Right ventricle myocardium superior (tissue), 1 donor: Measurements from ENCODE around the gene TAS2R38. TPM values are rescaled to one million over a fixed set of nuclear protein-coding genes. Genes with fewer than 3 reads are reported as not detected.
A peak's percentile ranks its signal among the peaks of the same experiment; 100 is the strongest.

Experiments
- ATAC-seq: fragments of 200-7000 bp; cut with Tn5 transposase; one replicate; pipeline ENCODE4 v1.9.1; 2020; ENCODE audit warnings: mild to moderate bottlenecking; ENCODE audit not compliant: poor library complexity
- DNase-seq: peaks from one replicate; pipeline ENCODE4 v3.0.0-alpha.2; 2020
- intact Hi-C: fragments of 100-400 bp; cut with DNase I; formaldehyde crosslinking; loops from one replicate; pipeline ENCODE4 v1.11.2; 2022
- total RNA-seq: library from RNA; stranded (reverse); fragmentation: NEBNext Ultra II Directional; extraction: Animal tissue kit (Norgen Biotek cat#: 25700); gene quantifications from one replicate; pipeline ENCODE4 v1.2.1, GENCODE V29; 2021
- donor health status: DM: no; HTN: yes; CAD: no; lungs with severe emphysema.

The TAS2R38 gene
- total RNA-seq, 1 donor from 2014 or later: not detected

DNA sequence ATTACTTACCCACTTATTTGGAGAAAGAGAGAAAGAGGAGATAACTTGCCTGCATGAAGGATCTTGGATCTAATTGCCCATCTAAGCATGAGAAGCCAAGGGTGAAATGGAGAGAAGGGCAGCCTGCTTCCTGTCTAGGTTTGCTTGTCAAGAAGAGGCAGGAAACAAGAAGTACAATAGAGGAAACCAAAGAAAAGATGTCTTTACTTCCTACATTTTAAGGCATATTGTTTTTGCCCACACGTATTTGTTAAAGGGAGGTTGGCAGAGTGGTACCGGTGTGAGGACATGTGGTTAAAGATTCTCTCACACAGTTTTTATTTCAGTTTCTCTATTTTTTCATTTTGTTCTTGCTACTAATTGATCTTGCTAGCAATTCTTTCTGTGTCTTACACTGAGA is 6.0 kb upstream of the TAS2R38 start:
- intact Hi-C loops: no loop called here
- ATAC-seq: no peak
- DNase-seq: no peak

DNA sequence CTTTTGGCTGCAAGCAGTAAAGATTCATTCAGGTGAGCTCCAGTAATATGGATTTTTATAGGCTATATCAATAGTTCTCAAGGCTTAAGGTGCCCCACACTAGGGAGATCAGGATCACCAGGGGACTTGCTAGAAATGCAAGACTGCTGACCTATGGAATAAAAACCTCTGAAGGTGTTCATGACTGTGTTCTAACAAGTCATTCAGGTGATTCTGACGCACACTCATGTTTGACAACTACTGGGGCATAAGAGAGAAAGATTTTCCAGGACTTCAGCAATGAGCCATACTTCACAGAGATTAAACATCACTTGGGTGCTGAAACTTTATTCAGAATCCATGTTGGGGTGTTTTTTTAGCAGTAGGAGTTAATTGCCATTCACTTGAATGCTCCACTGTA is 4.8 kb upstream of the TAS2R38 start:
- no peak for ATAC-seq
- no peak for DNase-seq
- intact Hi-C loops: no loop called here

DNA sequence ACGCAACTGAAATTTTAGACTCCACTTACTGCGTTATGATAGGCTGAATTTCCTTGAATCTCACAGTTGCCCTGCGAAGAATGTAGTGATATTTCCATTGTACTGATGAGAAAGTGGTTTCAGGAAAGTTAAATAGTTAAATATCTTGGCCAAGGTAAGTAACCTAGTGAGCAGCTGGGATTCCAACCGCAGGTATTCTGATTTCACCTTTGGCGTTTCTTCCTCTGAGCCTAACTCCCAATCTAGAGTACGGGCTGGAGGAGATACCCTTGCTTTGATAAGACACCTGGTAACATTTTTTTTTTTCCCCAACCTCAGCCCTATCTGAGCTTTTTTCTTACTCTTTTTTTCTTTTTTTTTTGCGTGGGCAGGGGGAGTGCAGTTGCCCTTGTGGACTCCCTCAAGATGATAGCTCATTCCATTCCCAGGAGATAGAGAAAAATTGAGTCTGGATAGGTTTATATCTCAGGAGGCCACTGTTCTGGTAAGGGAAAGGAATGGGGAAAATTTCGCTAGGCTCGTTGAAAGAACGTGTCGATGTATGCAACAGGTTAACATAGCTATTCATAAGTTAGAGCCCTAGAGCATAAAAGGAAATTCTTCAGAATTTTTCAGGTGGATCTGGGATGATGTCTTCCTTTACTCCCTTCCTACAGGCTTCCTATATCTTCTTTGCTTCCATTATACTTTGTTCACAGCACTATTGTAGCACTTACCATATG is 3.1 kb upstream of the TAS2R38 start:
- ATAC-seq (no peak), DNase-seq (no peak)
- intact Hi-C loops: no loop called here

DNA sequence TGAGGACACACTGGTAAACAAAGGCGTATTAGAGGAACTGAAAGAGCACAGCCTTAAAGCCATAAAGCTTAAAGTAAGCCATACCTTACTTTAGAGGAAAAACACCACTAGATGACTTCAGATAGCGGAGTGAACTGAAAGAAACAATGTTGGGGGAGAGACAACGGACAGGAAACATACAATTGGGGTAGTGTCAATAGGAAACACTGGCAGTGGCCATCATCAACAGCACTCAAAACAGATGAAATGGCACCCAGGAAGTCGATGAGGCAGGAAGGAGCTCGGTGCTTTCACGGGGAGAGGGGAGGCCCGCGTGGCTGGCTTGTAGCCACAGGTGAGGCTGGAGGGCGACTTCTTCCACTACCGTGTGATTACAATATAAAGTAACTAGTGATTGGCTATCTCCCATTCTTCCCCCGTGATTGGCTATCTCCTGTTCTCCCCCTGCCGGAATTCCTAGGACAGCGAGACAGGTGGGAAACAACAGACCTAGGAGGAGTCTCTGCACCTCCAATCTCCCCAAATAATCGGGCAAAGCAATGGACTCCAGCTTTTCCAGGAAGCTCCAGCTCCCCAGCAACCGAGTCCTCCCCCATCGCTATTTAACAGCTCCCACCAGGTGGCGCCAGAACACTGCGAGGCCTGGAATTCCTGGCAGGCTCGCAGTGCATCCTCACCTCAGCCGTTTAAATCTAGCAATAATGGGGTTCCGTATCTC is 2.4 kb upstream of the TAS2R38 start:
- intact Hi-C loops: no loop called here
- DNase-seq (peak; percentile 75), ATAC-seq (peak; percentile 57)

DNA sequence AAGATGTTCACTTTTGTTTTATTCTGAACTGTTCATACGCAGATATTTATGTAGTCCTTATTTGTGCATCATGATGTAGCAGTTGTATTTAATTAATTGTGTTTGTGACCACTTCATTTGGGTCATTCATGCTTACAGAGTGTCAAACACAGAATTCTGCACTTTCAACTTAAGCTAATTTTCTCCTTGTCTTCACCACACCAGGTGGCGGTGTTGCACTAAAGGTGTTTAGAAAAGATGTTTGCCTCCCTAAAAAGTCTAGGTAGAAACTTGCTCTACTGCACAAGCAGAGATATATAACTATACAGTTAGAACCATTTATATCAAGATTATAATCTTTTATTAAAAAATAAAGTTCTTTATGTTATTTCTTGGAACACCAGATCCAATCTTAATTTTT is 1.3 kb upstream of the TAS2R38 start:
- intact Hi-C loops: no loop called here
- no peak for ATAC-seq
- DNase-seq: no peak

DNA sequence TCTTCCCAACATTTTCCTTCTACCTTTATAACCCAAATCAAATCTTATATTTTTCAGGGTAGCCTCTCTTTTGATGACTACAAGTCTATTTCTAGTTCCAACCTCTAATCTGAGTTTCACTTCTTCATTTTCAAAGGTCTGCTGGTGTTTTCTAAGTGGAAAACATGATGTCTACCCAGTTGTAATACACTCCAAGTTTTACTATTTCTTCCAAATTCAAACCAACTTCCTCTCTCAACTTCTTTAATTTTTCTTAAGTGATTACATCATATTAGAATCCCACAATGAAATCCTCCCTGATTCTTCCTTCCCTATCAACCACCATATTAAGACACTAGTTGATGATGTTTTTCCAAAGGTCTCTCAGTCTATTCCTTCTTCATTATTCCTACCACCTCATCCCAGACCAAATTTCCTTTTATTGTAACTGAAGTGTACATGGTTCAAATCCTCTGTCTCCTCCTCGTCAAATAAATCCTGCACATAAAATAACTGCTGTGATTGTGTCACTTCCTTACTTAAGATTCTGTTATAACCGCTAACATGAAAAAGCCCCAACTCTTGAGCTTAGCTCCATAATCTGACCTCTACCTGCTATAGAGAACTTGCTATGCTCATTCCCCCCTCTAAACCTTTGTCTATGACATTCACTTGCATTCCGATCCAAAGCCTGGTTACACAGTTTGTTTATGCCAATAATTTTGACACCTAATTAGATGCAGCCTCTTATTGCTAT is 12.7 kb downstream of the TAS2R38 start:
- peak; percentile 34 for ATAC-seq
- no peak for DNase-seq
- intact Hi-C loops: no loop called here

DNA sequence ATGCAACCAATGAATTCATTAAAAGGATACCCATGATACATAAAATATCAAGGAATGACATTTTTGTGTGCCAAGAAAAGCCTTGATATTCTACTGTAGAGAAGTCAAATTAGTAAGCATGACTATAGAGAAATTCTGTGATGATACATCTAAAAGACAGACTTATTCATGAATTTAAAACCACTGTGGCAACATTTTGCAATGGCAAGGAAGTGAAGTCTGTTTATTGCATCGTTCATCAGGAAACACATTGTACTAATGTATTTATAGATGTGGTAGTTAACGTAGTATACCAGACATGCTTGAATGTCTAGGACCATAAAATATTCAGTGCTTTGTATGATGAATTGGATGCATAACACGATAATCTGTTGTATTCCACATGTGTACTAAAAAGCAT is 17.5 kb downstream of the TAS2R38 start:
- no peak for DNase-seq
- intact Hi-C loops: no loop called here
- no peak for ATAC-seq

DNA sequence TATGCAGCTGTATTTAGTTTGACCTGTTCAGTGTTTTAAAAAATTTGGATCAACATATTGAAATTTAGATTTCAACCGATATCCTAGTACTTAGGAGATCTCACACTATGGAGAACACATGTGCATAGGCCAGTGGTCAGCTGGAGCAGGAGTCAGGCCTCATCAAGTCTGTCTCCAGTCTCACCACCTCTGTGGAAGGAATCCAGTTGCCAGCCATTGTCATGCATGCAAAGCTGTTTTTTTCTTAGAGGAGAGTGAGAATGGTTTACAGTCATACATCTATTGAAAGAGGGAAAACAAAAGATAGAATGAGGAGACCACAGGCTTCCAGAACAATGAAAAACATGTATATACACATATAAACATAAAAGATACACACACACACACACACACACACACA is 19.2 kb downstream of the TAS2R38 start:
- intact Hi-C loops: no loop called here
- DNase-seq (no peak), ATAC-seq (no peak)

DNA sequence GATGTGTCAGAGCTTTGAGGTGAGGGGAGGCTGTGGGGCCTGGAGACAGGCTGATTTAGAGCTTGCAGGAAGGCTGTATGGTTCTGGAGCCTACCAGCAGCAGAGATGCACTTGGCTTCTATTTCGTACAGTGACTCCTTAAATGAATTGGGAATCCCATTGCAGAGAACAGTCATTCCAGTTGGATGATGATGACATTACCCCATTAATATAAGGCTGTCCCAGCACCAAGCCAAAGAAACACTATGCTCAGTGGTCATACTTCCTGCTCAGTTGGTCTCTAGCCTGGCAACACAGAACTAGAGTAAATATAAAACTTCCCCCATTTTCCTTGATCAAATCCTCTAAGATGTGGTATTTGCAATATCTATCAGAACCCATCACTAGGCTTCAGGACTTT is 21.1 kb downstream of the TAS2R38 start:
- no peak for ATAC-seq
- intact Hi-C loops: no loop called here
- no peak for DNase-seq

DNA sequence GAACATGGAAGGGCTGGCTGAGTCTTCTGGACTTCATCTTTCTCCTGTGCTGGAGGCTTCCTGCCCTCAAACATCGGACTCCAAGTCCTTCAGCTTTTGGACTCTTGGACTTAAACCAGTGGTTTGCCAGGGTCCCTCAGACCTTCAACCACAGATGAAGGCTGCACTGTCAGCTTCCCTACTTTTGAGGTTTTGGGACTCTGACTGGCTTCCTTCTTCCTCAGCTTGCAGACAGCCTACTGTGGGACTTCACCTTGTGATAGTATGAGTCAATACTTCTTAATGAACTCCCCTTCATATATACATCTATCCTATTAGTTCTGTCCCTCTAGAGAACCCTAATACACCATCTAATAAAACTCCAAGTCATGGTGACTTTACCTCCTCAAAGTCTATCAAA is 22.8 kb downstream of the TAS2R38 start:
- intact Hi-C loops: no loop called here
- ATAC-seq (no peak), DNase-seq (no peak)

DNA sequence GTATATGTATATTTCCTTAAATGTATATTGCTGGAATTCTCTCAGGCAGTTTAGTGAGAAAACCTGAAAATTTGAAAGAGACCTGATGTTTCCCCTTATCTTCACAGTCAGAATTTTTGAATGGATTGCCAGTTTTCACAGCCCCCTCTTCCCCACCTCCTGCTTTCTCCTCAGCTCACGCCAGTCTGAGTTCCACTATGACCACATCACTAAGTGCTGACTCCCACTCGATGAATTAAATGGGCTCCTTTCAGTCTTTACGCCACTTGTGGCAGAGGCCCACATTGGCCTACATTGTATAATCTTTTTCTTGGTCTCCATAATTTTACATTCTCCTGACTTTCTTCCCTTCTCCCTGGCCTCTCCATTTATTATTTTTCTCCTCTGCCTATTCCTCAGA is 23.7 kb downstream of the TAS2R38 start:
- intact Hi-C loops: no loop called here
- DNase-seq (no peak), ATAC-seq (no peak)

DNA sequence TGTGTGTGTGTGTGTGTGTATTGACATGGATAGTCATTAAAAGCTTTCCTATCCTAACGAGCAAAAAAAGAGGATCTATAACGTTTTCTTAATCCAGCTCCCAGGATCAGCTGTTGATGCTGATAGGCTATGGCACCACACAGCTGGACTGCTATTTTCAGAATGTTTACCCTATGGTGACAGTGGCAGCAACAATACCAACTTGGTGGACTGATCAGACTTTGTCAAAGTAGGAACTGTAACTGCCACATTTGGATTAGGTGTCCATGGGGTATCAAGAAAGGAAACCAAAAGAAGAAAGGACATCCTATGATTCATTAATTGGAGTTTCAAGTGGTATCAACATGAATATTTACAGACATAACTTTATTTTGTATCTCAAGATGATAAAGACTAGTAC is 24.1 kb downstream of the TAS2R38 start:
- intact Hi-C loops: no loop called here
- no peak for ATAC-seq

DNA sequence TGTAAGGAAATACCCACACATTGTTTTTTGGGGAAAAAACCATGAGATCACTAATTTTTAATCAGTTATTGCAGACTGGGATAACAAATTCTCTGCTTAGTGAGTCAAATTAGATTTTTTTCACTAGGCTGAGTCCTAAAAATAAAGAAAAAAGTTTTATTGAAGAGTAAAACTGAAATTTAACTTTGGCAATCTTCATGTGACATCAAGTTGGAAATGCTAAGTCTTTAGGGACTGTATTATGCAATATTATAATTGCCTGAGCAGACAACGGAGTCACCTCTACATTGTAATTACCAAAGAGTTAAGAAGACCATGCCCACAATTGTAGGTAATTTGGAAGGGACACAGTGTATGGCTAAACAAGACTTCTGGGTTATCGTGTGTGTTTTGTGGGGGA is 24.6 kb downstream of the TAS2R38 start:
- intact Hi-C loops: no loop called here
- DNase-seq (no peak), ATAC-seq (no peak)

More for the DNA sequence above, 24.1 kb downstream of the TAS2R38 start:
- DNase-seq: no peak

DNA sequence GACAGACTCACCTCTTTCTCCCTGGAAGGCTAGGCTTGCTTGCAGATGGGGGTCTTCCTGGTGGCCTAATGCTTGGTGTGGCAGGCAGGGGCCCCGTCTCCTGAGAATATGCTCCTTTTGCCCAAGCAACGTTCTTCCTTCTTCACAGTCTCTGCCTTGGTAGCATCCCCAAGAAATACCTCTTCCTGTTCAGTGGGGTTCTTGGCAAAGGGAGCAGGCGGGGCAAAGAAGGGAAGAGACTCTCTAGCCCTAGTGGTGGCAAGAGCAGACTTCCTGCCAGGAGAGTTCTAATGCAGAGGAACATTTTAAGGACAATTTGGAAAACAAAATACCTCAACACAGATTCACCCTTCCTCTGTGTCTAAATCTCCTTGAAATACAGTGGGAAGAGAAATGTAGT is 26.8 kb downstream of the TAS2R38 start, which contains the start of gene CLEC5A:
Gene CLEC5A (minus strand): TSS at position 179 of the 400 bp plus-strand sequence. CDS start 682 bp downstream, outside the sequence.
- intact Hi-C loops: no loop called here
- ATAC-seq (no peak), DNase-seq (no peak)

DNA sequence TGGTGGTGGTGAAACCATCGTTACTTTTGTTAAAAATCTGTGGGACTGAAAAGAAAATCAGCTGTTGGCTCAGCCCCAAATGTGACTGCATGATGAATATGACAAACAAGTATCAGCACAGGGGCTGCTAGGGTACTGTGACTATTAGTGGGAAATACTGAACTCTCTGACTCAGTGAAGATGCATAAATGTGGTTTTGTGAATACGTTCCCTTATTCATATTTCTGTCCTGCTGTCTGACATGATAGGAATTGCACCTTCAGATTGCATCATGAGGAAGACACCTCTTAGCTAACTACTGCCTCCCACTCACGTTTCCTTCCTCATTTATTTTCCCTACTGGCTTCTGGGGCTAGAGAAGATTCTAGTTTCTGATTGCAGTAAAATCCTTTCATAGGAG is 28.2 kb downstream of the TAS2R38 start:
- no peak for DNase-seq
- ATAC-seq: peak; percentile 20
- intact Hi-C loops: no loop called here

DNA sequence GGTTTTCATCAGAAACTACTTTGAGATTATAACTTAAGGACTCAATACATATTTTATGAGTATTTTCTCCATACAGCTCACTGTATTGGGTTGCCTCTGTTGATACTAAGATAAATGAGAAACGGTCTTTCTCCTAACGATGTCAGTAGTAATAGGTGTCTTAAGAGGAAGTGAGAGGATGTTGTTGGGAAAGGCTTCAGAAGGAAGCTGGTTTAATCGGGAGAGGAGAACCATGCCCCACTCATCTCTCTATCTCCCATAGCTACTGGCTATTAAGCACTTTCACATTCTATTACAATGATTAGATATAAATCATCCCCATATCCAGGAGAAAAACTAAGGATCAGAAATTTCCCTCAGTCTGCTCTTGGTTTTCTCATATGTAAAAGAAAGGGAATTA is 28.8 kb downstream of the TAS2R38 start:
- intact Hi-C loops: no loop called here
- ATAC-seq (no peak), DNase-seq (no peak)

DNA sequence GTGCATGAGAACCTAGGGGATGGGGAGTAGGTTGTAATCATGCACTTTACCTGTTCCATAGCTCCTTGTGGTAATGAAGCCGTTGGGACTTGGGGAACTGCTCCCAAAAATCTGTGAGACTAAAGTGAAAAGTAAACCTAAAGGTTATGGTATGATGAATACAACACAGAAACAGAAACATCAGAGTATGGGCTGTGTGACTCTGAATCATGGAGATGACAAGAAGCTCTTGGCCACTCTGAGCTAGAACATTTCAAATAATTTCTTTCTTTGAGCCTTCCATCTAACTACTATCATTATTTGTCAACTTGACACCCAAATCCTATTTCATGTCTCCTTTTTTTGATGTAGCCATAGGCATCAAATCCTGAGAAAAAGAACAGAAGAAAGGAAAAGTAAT is 29.7 kb downstream of the TAS2R38 start:
- intact Hi-C loops: no loop called here
- ATAC-seq (no peak), DNase-seq (no peak)

DNA sequence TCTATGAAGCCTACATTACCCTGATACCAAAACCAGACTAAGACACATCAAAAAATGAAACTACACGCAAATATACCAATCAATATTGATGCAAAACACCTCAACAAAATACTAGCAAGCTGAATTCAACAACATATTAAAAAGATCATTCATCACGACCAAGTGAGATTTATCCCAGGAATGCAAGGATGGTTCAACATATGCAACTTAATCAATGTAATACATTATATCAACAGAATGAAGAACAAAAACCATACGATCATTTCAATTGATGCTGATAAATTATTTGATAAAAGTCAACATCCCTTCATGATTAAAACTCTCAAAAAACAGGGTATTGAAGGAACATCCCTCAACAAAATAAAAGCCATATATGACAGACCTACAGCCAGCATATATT is 32.5 kb downstream of the TAS2R38 start:
- intact Hi-C loops: no loop called here
- DNase-seq: no peak
- ATAC-seq: no peak

DNA sequence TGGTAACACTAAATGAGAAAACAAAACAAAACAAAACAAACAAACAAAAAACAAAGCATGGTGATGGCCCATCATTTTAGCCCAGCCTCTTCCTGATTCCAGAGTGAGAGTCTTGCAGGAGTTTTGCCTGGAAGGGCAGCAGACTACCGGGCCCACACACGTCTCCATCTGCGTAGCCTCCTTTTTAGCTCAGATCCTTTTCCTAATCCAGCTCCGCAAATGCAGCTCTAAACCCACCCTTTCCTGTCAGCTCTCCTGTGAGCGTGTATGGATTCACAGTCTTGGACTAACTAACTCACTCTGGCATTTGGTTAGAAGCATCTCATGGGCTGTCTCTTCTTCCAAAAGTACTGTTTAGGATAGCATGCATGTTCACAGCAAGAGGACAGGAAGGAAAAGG is 43.4 kb downstream of the TAS2R38 start:
- DNase-seq (no peak), ATAC-seq (no peak)
- intact Hi-C loops: no loop called here

DNA sequence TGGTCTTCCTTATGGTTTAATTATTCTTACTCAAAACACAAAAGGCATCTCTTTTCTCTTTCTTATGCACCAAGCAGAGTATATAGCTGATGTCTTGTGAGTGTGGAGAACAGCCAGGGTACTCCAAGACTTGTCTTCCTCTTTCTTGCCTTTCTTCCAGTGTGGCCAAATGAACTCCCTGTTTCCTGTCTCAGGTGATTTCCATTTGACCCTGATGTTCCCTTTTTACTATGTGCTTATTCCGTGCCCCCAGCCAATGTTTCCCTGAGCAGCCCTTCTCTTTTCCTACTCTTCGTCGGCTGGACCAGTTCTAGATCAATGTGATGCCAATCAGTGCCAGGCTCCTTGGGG is 44.8 kb downstream of the TAS2R38 start:
- ATAC-seq (no peak), DNase-seq (no peak)
- intact Hi-C loops: no loop called here
